Bronchial epithelial cell (primary cell): ENCODE measurements around the gene XRCC4. TPM values are rescaled to one million over a fixed set of nuclear protein-coding genes. Genes with fewer than 3 reads are reported as not detected.
A peak's percentile ranks its signal among the peaks of the same experiment; 100 is the strongest.

ENCODE experiments used
- DNase-seq: peaks from one replicate; pipeline ENCODE4 v3.0.0-alpha.2; 2010; ENCODE audit warnings: low read depth
- FAIRE-seq: peaks from 2 replicates; lab custom pipeline; 2011; peaks lifted over from hg19 to GRCh38; lab: Jason Lieb, UNC
- H3K27me3 ChIP-seq: 2 replicates; pipeline ENCODE4 v1.5.1; 2011; ENCODE audit warnings: low read length; ENCODE audit not compliant: control insufficient read depth, insufficient read depth
- H3K36me3 ChIP-seq: 2 replicates; pipeline ENCODE4 v1.5.1; 2011; ENCODE audit warnings: low read length; ENCODE audit not compliant: control insufficient read depth, insufficient read depth
- H3K4me3 ChIP-seq: 2 replicates; pipeline ENCODE4 v1.5.1; 2011; ENCODE audit warnings: mild to moderate bottlenecking, low read depth, low read length, control low read depth
- total RNA-seq: library from RNA; depleted of rRNA; stranded (reverse); fragments of >200 nt; gene quantifications from 2 replicates; pipeline ENCODE4 v1.2.1, GENCODE V29; 2014
- TF ChIP-seq, protein P1 (sequence below): IDR thresholded peaks from 2 replicates; pipeline ENCODE4 v1.5.1; 2011; ENCODE audit warnings: mild to moderate bottlenecking, moderate library complexity, low read length, control low read depth, inconsistent platforms; ENCODE audit not compliant: insufficient read depth, severe bottlenecking

XRCC4 gene
- total RNA-seq, 1 donor from 2014 or later = 9.5 TPM

GRCh38 chr5:83283761-83284160, 206.4 kb downstream of the XRCC4 start:
- TF ChIP-seq, protein P1, sequence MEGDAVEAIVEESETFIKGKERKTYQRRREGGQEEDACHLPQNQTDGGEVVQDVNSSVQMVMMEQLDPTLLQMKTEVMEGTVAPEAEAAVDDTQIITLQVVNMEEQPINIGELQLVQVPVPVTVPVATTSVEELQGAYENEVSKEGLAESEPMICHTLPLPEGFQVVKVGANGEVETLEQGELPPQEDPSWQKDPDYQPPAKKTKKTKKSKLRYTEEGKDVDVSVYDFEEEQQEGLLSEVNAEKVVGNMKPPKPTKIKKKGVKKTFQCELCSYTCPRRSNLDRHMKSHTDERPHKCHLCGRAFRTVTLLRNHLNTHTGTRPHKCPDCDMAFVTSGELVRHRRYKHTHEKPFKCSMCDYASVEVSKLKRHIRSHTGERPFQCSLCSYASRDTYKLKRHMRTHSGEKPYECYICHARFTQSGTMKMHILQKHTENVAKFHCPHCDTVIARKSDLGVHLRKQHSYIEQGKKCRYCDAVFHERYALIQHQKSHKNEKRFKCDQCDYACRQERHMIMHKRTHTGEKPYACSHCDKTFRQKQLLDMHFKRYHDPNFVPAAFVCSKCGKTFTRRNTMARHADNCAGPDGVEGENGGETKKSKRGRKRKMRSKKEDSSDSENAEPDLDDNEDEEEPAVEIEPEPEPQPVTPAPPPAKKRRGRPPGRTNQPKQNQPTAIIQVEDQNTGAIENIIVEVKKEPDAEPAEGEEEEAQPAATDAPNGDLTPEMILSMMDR = no peak
- DNase-seq = no peak
- no peak for FAIRE-seq

GRCh38 chr5:83285661-83286398, 208.5 kb downstream of the XRCC4 start:
- no peak for FAIRE-seq
- no peak for DNase-seq
- Histone ChIP-seq H3K27me3 (no peaks in the 10 kb centered on the region), H3K4me3 (no peak overlapping the region), H3K36me3 (no peaks in the 10 kb centered on the region)
- TF ChIP-seq, protein P1 = no peak

More at GRCh38 chr5:83283761-83284160, 206.4 kb downstream of the XRCC4 start:
- Histone ChIP-seq H3K36me3 (no peaks in the 10 kb centered on the region), H3K4me3 (no peak overlapping the region), H3K27me3 (no peaks in the 10 kb centered on the region)

- Histone ChIP-seq H3K4me3 (no peak overlapping the region), H3K27me3 (no peaks in the 10 kb centered on the region), H3K36me3 (no peaks in the 10 kb centered on the region)
- DNase-seq (no peak), FAIRE-seq (no peak)
- TF ChIP-seq, protein P1 = no peak
These were observed 216.9 kb downstream of the XRCC4 start for GRCh38 chr5:83294246-83294645.

DNA sequence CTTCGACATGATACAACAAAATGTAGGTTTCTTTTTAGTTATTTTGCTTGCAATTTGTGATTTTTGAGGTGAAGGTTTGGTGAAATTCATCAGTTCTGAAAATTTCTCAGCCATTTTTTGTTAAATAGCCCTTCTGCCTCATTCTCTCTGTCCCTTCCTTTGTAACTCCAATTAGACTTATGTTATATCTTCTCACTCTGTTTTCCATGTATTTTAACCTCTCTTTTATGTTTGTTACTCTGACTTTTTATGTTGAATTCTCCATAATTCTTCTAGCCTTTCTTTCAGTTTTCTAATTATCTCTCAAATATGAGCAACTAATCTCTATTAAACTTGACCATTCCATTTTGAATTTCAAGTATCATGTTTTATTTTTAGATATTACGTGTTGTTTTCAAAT, 222.0 kb downstream of the XRCC4 start:
- H3K4me3 ChIP-seq = no peak overlapping the region
- DNase-seq (no peak), FAIRE-seq (no peak)
- no peaks in the 10 kb centered on the region for H3K36me3 ChIP-seq
- H3K27me3 ChIP-seq = no peaks in the 10 kb centered on the region
- TF ChIP-seq, protein P1 = no peak

- DNase-seq = peak; percentile 60
- no peak for FAIRE-seq
- Histone ChIP-seq H3K4me3 (no peak overlapping the region), H3K36me3 (no peaks in the 10 kb centered on the region), H3K27me3 (no peaks in the 10 kb centered on the region)
- TF ChIP-seq, protein P1 = no peak
These were observed 229.4 kb downstream of the XRCC4 start for GRCh38 chr5:83306572-83307241.

GRCh38 chr5:83312663-83313062, 235.3 kb downstream of the XRCC4 start:
- no peak overlapping the region for H3K4me3 ChIP-seq
- TF ChIP-seq, protein P1 = no peak
- H3K36me3 ChIP-seq = no peaks in the 10 kb centered on the region
- no peak for FAIRE-seq
- no peak for DNase-seq
- no peaks in the 10 kb centered on the region for H3K27me3 ChIP-seq
